EL (cell line): ENCODE measurements around the gene RABEP1.
A peak's percentile ranks its signal among the peaks of the same experiment; 100 is the strongest.
"Not testable (repeated sequence)": the region's sequence is repeated elsewhere in the genome, so short reads cannot be mapped to it uniquely, and the experiment has no call there.

Experiments
- DNase-seq: peaks from one replicate; pipeline ENCODE4 v3.0.0-alpha.2; 2016

The RABEP1 gene

GRCh38 chr17:5422505-5422904 lies 140.4 kb downstream of the RABEP1 start:
- peak; percentile 88 for DNase-seq

GRCh38 chr17:5424909-5425308 lies 142.8 kb downstream of the RABEP1 start:
- no peak for DNase-seq

GRCh38 chr17:5425826-5426225 lies 143.7 kb downstream of the RABEP1 start:
- no peak for DNase-seq

GRCh38 chr17:5429191-5429887 lies 147.3 kb downstream of the RABEP1 start:
- no peak for DNase-seq

- DNase-seq = no peak
Measured at GRCh38 chr17:5430413-5430999, 148.4 kb downstream of the RABEP1 start.

GRCh38 chr17:5431234-5431633 lies 149.2 kb downstream of the RABEP1 start:
- DNase-seq = not testable (repeated sequence)

GRCh38 chr17:5431949-5432556 lies 150.0 kb downstream of the RABEP1 start:
- no peak for DNase-seq

- DNase-seq = no peak
Measured at GRCh38 chr17:5434984-5435383, 152.9 kb downstream of the RABEP1 start.
